ENCODE data around the gene CHST12.
"Not testable (repeated sequence)": the region's sequence is repeated elsewhere in the genome, so short reads cannot be mapped to it uniquely, and the experiment has no call there.

CHST12 gene

DNA sequence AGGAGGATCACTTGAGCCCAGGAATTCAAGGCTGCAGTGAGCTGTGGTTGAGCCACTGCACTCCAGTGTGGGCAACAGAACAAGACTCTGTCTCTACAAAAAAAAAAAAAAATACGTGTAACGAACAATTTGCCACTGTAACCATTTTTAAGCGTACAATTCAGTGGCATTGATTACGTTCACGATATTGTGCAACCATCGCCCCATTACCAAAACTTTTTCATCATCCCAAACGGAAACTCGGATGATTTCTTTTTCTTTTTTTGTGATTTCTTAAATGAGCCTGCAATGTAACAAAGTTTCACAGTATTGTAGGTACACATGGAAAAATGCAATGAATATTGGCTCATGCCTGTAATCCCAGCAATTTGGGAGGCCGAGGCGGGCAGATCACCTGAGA is 63.3 kb downstream of the CHST12 start:
- no peak for DNase-seq

DNA sequence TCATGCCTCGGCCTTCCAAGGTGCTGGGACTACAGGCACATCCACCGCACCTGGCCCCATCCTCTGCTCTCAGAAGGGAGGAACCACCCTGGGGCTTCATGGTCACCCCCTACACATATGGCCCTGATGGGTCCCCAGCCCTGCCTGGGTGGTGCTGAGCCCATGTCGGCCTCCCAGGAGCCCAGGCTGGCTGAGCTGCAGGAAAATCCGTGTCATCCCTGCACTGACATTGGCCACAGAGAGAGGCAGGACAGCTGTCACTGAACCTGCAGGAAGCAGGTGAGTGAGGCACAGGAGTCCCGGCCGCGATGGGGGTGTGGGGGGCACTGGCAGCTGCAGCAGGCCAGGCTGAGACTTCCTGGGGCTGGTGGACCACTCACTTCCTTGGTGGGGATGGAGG is 64.8 kb downstream of the CHST12 start:
- no peak for DNase-seq

DNA sequence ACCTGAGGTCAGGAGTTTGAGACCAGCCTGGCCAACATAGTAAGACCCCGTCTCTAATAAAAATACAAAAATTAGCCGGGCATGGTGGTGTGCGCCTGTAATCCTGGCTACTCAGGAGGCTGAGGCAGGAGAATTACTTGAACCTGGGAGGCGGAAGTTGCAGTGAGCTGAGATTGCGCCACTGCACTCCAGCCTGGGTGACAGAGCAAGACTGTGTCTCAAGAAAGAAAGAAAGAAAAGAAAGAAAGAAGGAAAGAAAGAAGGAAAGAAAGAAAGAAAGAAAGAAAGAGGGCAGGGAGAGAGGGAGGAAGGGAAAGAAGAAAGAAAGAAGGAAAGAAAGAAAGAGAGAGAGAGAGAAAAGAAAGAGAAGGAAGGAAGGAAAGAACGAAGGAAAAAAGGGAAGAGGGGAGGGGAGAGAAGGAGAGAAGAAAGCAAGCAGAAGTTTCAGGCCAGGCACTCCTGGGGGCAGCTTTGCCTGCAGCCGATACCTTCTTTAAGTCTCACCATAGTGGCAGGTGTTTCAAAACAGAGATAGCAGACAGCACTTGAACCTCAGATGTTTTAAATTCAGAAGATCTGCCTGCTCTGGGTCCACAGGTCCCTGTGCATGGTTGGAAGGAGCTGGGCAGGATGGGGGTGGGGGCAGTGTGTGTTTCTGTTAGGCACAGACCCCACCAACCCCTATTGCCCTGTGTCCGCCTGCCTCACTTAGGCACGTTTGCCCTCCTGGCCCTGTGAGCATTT is 66.2 kb downstream of the CHST12 start:
- not testable (repeated sequence) for DNase-seq

DNA sequence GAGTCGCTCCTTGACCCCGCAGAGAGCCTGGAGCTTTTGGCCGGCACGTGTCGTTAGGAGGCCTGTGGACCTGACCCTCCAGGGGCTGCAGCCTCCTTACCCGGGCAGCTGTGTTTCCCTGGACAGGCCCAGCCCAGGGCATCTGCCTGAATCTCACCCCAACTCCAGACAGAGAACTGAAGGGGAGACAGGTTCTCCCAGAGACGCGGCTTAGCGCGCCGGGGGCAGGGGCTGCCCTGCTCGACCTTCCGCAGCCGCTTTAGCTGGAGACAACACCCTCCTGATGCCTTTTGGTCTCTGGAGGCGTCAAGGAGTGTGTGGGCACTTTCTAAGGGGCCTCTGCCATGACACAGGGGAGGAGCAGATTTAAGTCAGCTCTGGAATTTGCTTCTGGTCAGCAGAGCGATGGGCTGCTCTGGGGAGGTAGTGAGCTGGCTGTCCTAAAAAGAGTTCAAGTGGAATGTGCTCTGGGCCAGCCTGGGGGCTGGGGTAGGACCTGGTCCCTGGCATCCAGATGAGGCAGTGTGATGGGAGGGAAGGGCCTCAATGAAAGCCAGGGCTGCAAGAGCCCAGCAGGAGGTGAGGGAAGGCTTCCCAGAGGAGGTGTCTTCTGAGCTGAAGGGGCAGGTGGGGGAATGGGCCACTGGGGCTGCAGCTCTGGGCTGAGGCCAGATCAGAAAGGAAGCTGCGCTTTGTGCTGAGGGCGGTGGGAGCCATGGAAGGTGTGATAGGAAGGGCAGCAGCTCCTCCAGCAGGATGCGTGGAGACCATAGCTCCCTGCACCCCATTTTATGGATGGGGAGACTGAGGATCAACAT is 67.0 kb downstream of the CHST12 start:
- DNase-seq = no peak

DNA sequence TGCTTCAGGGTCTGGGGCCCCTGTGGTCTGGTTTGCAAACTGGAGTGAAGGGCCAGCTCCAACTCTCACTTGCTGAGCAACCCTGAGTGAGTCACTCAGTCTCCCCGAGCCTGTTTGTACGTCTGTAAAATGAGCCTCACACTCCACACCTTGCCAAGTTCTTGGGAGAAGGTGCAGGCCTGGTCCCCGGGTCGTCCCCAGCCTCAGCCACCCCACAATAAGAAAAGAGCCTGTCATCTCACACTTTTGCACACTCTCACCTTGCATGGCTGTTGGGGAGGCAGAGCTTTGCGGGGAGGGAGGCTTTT is 67.6 kb downstream of the CHST12 start:
- no peak for DNase-seq

DNA sequence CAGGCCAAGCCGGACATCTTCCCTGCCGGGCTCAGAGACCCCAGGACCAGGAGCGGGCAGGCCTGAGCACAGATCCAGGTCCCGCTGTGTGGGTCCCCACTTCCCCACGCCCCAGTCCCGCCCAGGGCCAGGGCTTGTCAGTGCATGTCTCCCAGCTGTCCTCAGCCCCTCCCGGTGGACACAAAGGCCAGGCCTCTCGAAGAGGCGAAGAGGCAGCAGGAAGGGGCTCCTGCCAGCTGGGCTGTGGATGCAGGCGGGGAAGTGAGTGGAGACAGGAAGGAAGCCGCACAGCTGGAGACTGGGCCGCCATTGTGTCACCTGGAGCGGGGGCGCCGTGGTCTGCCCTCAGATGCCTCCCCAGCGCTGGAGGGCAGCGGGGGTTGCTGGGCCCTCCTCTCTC is 68.0 kb downstream of the CHST12 start:
- DNase-seq = peak; percentile 71

DNA sequence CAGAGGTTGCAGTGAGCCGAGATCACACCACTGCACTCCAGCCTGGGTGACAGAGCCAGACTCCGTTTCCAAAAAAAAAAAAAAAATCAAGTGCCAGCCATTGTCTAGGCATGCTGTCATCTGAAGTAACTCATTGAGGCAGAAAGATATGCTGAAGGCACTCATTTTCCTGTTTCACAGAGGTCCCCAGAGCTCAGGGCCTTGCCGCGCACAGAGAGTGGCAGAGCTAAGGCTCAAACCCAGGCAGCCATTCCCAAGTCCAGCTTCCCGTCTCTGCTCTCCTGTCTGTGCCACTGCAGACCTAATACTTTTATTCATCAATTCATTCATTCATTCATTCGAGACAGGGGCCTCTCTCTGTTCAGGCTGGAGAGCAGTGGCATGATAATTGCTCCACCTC is 69.3 kb downstream of the CHST12 start:
- no peak for DNase-seq

DNA sequence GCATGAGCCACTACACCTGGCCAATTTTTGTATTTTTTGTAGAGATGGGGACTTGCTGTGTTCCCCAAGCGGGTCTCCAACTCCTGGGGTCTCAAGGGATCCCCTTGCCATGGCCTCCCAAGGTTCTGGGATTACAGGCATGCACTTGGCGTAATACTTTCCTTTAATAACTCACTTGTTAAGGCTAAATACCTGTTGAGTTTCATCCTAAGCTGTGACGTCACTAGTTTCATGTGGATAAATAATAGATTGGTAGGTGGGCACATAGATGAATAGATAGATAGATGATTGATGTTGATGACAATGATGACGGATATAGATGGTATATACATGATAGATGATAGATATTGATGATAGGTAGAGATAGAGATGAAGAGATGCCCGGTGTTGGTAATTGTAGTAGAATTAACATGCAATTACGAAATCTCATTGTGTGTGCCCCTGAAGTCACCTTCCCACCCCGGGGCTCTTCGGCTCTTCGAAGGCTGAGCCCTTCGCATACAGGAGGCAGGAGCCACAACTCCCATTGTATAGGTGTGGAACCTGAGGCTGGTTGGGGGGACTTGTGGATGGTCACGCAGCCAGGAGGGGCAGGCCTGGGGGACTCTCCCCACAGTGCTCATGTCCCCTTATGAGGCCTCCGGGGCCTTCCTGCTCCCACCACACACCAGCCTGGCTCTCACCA is 70.2 kb downstream of the CHST12 start:
- DNase-seq = no peak

DNA sequence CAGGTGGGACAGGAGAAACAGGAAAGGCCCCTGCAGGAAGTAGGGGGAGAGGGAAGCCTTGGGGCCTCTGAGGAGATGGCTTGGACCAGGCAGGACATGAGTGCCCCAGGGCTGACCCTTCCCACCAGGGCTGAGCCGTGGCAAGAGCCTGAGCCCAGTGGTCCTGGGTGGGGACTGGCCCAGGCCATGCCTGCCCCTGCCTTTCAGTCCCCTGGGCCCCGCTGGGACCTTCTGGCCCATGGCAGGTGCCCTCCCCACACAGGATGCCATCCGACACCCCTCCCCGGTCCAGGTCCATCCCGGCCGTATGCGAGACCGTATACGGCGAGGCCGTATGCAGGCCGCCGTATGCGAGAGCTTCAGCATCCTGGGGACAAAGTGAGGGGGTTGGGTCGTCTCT is 70.8 kb downstream of the CHST12 start:
- no peak for DNase-seq

DNA sequence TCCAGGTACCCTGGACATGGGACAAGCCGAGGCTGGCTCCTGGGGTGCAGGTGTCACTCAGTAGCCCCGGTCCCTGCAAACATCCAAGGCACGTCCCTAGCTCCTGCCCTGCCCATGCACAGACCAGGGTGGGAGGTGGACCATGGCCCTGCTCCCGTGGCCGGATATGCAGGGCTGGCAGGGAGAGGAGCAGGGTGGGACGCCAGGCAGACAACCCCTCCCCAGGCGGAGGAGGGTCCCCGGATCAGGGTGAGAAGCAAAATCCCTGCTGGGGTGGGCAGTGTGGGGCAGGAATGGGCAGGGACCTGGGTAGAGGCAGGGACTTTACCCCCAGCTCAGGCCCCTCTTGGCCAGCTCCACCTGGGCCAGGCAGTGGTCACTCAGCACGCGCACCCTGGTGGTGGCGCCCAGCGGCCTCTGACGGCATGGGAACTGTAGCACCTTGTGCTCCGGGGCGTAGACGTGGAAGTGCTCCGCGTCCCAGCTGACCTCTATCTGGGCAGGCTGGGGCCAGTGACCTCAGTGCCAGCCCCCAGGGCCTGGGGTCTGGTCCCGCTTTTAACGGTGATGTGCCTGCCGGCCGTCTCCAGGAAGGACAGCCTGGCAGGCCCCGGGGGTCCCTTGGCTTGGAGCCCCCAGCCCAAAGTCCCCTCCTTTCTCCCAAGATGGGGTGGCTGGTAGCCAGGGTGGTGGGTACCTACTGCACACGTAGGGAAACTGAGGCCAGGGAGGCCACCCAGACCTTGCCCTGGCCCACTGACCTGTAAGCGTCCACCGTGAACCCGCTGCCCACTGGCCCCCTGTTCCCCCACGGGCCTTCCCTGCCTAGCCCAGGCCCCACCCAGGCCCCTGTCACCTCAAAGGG is 71.6 kb downstream of the CHST12 start:
- no peak for DNase-seq

DNA sequence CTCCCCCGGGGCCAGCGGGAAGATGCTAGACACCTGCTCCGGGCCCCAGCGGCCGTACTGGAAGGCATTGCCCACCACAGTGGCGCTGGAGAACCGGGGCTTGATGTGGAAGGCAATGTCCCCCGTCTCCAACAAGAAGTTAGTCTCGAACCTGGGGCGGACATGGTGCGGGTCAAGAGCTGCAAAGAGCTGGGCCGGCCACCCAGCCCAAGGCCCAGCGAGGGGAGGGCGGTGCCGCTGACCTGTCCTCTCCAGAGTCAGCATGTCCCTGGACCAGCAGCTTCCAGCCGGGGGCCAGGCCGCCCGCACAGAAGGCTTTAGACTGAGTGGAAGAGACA is 72.2 kb downstream of the CHST12 start:
- no peak for DNase-seq

DNA sequence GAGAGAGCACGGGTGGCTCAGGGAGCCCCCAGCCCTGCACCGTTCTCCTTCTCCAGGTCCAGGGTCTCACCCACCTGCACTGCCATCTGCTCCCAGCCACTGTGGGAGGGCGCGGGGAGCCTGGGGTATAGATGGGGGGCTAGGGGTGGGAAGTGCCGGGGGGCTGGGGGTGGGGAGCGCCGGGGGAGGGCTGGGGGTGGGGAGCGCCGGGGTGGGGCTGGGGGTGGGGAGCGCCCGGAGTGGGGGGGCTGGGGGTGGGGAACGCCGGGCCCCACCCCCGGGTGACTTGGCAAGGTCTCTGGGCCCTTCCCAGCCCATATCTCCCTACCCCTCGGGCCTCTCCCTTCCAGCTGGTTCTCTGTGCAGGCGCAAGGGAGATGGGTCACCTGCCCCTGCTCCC is 72.9 kb downstream of the CHST12 start, which contains the start of gene GRIFIN:
Gene GRIFIN, minus strand, starts transcription at position 101 of the 400 bp plus-strand sequence. Its CDS starts 15 bp downstream, at position 86.
- DNase-seq = no peak

DNA sequence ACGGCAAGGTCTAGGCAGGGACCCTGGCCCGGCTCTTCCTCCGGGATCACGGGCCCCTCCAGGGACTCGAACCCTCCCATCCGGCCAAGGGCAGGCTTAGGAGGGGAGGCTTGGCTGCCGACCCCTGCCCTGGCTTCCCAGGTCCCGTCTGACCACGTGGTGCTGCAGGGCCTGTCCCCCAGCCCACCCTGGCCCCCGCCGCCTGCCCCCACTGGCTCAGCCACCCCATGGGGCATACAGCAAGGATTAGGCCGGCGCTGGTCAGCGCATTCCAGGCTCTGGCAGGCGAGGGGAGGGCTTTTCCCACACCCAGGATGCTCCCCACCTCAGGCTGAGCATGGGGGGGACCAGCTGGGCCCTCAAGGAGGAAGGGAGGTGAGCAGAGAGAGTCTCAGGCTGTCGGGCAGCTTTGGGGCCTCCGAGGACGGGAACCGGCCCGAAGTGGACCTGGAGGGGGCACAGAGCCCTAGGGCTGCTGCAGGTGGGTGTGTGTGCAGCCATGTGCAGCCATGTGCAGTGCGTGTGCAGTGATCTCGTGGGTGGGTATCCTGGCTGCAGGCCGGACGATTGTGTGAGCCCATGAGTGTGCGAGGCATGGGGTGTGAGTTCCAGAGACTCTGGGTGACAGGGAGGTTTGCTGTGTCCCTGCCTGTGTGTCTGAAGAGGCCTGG is 73.5 kb downstream of the CHST12 start:
- DNase-seq = no peak

DNA sequence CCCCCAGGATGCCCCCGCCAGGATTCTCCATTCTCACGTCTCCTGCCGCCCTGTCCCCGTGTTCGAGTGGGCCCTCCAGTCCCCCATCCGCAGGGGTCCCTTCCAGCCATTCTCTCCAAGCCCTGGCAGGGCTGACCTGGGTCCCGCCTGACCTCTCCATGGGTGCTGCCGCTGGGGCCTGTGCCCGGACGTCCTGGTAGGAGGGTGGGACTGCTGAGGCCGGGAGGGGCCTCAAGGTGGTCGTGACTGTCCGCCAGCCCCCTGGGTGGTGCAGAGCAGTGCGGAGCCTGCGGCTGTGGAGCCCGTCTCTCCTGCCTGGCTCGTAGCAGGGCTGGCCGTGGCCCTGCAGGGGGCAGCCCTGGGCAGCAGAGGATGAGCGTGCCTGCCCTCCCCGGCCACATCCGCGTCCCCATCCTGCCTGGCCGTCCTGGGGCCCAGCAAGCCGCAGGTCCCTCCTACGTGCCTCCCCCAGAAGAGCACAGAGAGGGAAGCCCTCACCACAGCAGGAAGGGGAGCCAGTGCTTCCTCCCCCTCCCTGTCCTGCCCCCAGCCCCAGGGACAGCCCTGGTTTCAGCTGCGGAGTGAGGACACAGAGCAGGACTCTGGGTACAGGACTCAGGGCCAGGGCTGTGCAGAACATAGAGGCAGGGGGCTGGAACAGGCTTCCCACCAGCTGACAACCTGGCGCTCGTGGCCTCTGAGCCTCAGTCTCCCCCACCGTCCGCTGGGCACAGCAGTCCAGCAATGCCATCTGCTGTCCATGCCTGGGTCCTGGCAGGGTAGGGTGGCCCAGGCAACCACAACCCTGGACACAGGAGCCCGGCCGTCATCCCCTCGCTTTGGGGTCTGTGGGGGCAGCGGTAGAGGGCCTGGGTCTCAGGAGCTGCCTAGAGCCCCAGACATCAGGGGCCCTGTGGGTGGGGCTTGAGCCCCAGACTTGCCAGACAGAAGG is 74.3 kb downstream of the CHST12 start:
- DNase-seq = peak; percentile 79

DNA sequence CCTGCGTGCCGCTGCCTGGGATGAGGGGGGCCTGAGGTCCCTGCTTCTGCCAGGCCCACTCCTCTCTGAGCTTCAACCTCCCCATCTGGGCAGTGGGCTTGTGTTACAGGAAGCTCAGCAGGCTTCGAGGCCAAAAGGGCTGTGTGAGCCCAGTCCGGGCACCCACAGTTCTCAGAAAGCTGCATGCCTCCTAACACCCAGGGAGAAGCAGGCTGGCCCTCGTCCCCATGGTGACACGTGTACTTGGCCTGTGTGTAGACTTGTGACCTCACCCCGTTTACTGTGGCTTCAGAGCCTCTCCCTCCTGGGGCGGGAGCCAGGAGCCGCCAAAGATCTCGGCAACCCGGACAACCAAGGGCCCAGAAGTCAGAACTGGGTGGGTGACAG is 75.0 kb downstream of the CHST12 start:
- peak; percentile 80 for DNase-seq

DNA sequence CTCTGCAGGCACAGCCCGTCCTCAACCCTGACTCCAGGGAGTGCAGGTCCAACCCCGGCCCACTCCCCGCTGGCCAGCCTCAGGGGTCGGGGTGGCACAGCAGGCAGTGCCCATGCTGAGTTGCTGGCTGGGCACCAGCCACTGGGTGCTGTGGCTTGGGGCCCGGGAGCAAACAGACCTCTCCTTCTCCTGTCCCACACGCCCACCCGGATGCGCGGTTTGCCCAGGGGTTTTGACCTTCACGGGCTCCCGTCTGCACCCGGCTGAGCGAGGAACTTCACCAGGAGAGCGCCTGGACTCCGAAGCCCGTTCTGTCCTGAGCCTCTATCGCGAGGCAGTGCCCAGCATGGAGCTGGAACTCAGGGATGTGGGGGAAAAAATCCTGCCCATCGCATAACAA is 75.4 kb downstream of the CHST12 start:
- peak; percentile 49 for DNase-seq

DNA sequence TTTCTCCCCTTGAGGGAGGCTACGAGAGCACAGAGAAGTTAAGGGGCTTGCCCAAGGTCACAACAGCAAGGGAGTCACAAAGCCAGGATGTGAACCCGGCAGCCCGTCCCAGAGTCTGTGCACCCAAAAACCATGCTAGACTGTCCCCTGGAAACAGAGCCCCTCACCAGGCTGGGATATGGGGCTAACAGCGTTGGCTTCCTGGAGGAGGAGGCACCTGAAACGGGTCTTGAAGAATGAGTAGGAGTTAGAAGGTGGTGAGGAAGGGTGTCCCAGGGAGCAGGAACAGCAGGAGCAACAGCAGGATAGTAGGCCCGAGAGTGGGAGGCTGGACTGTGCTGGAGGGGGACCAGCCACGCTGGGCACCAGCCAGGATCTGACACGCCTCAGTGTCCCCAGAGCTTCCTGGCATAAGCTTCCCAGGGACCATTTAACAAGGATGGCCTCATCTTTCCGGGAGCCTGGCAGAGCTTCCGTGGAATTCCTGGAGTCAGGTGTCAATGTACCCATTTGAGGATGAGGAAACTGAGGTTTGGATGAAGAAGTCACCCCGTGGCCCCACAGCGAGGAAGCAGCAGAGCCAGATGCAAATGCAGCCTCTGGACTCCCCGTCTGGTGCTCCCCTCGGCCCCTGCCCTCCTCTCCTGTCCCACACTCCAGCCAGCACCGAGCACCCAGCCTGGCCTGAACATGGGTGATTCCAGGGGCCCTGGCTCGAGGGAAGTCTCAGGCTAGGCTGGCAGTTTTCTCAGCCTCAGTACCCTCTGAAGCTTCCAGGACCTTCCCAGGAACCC is 76.1 kb downstream of the CHST12 start:
- peak; percentile 24 for DNase-seq

DNA sequence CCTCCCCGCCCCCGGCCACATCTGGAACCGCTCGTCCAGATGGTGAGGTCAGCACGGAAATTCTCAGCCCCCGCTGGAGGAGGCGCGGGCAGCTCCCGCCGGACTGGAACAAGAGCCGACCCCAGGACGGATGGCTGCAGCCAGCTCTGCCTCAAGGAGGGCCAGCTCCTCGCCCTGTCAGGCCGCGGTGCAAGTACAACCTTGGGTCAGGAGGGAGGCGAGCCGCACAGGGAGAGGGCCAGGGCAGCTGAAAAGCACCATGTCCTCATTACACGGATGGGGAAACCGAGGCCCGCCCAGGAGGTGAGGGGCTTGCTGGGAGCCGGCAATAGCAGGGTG is 76.6 kb downstream of the CHST12 start:
- DNase-seq = peak; percentile 84

DNA sequence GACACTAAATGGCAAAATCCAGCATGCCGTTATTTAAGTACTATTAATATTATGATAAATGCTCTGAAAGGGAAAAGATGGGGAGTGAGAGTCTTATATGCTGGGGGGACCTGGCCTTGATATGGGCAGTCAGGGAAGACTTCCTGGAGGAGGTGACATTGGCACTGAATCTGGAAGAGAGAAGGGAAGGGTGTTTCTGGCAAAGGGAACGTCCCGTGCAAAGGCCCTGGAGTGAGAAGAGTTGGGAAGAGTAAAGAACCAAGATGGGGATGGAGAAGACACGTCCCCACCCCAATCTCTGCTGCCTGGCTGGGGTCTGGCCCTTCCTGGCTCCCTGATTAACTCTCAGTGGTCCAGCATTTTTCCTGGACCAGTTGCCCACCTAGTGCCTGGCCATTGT is 77.8 kb downstream of the CHST12 start:
- DNase-seq = no peak

DNA sequence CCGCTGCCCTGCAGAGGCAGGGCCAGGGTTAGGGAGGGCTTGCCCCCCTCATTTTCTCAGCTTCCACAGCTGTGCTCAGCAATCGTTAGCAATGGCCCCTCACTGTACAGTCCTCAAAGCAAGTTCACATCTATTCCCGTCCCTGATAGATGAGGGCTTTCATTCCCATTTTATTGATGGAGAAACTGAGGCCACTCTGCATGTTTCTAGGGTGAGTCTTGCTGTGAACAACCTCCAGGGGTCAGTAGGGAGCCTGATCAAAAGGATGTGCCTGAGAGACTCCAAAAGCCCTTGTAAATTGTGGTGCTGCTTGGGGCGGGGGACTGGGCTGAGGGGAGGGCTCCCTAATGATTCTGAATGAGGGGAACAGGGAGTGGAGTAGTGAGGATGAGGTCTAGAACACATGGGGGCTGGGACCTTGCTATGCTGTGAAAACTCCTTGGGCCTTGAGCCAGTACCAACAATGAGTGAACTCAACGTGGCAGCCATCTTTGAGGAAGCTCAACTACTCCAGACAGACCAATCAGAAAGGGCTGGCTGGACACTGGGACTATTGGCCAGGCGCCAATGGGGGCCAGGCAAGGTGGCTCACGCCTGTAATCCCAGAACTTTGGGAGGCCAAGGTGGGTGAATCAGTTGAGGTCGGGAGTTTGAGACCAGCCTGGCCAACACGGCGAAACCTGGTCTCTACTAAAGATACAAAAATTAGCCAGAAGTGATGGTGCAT is 79.5 kb downstream of the CHST12 start:
- peak; percentile 18 for DNase-seq

All from femur (tissue), 1 donor.